Panc1 (cell line): Measurements from ENCODE around the gene EMC9.

ENCODE experiments used
- POLR2AphosphoS5 ChIP-seq: IDR thresholded peaks from 2 replicates; pipeline ENCODE4 v1.6.1; 2012; ENCODE audit warnings: mild to moderate bottlenecking, low read depth, low read length, moderate library complexity
- REST ChIP-seq, 2 experiments: IDR thresholded peaks; 2 replicates each; pipeline ENCODE4 v1.6.1; 2011 to 2012; ENCODE audit warnings: low read depth in 2 of 2, control low read depth in 1 of 2, low read length in 1 of 2, mild to moderate bottlenecking in 1 of 2, moderate library complexity in 1 of 2; ENCODE audit not compliant: insufficient read depth in 1 of 2
- SIN3A ChIP-seq: IDR thresholded peaks from 2 replicates; pipeline ENCODE4 v1.6.1; 2012; ENCODE audit warnings: low read depth, mild to moderate bottlenecking, low read length, moderate library complexity, borderline replicate concordance; ENCODE audit not compliant: insufficient read depth
- TCF7L2 ChIP-seq: IDR thresholded peaks from 2 replicates; pipeline ENCODE4 v1.6.1; 2011; ENCODE audit warnings: mild to moderate bottlenecking, low read depth, low read length, inconsistent platforms
- TF ChIP-seq, protein P1 (sequence below): fragments of 450-650 bp; IDR thresholded peaks from 2 replicates; pipeline ENCODE4 v1.5.1; 2017; ENCODE audit warnings: mild to moderate bottlenecking

DNA sequence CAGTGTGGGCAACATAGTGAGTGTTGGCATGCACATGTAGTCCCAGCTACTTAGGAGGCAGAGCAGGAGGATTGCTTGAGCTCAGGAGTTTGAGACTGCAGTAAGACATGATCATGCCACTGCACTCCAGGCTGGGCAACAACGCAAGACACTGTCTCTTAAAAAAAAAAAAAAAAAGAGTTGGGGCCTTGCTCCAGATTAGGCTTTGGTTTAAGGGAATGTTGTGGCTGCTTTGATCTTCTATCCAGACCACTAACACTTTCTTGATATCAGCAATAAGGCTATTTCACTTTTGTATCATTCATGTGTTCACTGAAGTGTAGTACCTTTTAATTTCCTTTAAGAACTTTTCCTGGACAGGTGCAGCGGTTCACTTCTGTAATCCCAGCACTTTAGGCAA lies 13.7 kb downstream of the EMC9 start:
- TF ChIP-seq, protein P1, sequence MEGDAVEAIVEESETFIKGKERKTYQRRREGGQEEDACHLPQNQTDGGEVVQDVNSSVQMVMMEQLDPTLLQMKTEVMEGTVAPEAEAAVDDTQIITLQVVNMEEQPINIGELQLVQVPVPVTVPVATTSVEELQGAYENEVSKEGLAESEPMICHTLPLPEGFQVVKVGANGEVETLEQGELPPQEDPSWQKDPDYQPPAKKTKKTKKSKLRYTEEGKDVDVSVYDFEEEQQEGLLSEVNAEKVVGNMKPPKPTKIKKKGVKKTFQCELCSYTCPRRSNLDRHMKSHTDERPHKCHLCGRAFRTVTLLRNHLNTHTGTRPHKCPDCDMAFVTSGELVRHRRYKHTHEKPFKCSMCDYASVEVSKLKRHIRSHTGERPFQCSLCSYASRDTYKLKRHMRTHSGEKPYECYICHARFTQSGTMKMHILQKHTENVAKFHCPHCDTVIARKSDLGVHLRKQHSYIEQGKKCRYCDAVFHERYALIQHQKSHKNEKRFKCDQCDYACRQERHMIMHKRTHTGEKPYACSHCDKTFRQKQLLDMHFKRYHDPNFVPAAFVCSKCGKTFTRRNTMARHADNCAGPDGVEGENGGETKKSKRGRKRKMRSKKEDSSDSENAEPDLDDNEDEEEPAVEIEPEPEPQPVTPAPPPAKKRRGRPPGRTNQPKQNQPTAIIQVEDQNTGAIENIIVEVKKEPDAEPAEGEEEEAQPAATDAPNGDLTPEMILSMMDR = no peak
- TF ChIP-seq POLR2AphosphoS5 (no peak), REST (IDR thresholded peaks at IDR 0.05; ENCODE audit: insufficient read depth in 1 of 2, low read depth in 2 of 2, low read length in 1 of 2) (no peak), TCF7L2 (no peak), SIN3A (no peak)
